MM.1S (cell line): Measurements from ENCODE around the gene VEGFB.

Source experiments
- DNase-seq: peaks from one replicate; pipeline ENCODE4 v3.0.0-alpha.2; 2015
- H2AFZ ChIP-seq: fragments of 300-600 bp; sonication (generic); 2 replicates; pipeline ENCODE4 v1.6.0; 2016; ENCODE audit warnings: antibody characterized with exemption, low read length
- H3F3A ChIP-seq: fragments of 300-600 bp; sonication (generic); 2 replicates; pipeline ENCODE4 v1.6.1; 2016; ENCODE audit warnings: mild to moderate bottlenecking, antibody characterized with exemption, low read length, moderate library complexity, mixed read lengths; ENCODE audit not compliant: insufficient read depth
- H3K27ac ChIP-seq: fragments of 300-600 bp; sonication (generic); 2 replicates; pipeline ENCODE4 v1.5.1; 2016; ENCODE audit warnings: mild to moderate bottlenecking, low read length
- H3K27me3 ChIP-seq: fragments of 300-600 bp; sonication (generic); replicated peaks from 2 replicates; pipeline ENCODE4 v1.6.0; 2016; ENCODE audit warnings: low read length; ENCODE audit not compliant: insufficient read depth
- H3K36me3 ChIP-seq: fragments of 300-600 bp; sonication (generic); replicated peaks from 2 replicates; pipeline ENCODE4 v1.6.1; 2016; ENCODE audit warnings: mild to moderate bottlenecking, low read length, mixed read lengths; ENCODE audit not compliant: insufficient read depth
- H3K4me1 ChIP-seq: fragments of 300-600 bp; sonication (generic); 2 replicates; pipeline ENCODE4 v1.6.1; 2016; ENCODE audit warnings: low read length, mixed read lengths
- H3K4me2 ChIP-seq: fragments of 300-600 bp; sonication (generic); 2 replicates; pipeline ENCODE4 v1.6.0; 2016; ENCODE audit warnings: low read depth, low read length
- H3K4me3 ChIP-seq: fragments of 300-600 bp; sonication (generic); 2 replicates; pipeline ENCODE4 v1.5.1; 2016; ENCODE audit warnings: low read length, mixed read lengths
- H3K79me2 ChIP-seq: fragments of 300-600 bp; sonication (generic); 2 replicates; pipeline ENCODE4 v1.6.1; 2016; ENCODE audit warnings: mixed run types, low read length, mixed read lengths
- H3K9ac ChIP-seq: fragments of 300-600 bp; sonication (generic); 2 replicates; pipeline ENCODE4 v1.6.1; 2016; ENCODE audit warnings: low read length, mixed read lengths
- H3K9me2 ChIP-seq: fragments of 300-600 bp; sonication (generic); replicated peaks from 2 replicates; pipeline ENCODE4 v1.6.1; 2016; ENCODE audit warnings: mild to moderate bottlenecking, low read length, mixed read lengths; ENCODE audit not compliant: insufficient read depth
- H3K9me3 ChIP-seq: fragments of 300-600 bp; sonication (generic); replicated peaks from 2 replicates; pipeline ENCODE4 v1.6.1; 2016; ENCODE audit warnings: mild to moderate bottlenecking, low read length, mixed read lengths; ENCODE audit not compliant: insufficient read depth
- H4K20me1 ChIP-seq: fragments of 300-600 bp; sonication (generic); 2 replicates; pipeline ENCODE4 v1.6.1; 2016; ENCODE audit warnings: mild to moderate bottlenecking, low read length, moderate library complexity, mixed read lengths; ENCODE audit not compliant: insufficient read depth
- CTCF ChIP-seq: fragments of 300-600 bp; sonication (generic); IDR thresholded peaks from 2 replicates; pipeline ENCODE4 v1.5.1; 2016; ENCODE audit warnings: antibody characterized with exemption, low read length, mixed read lengths
- EZH2 ChIP-seq: fragments of 300-600 bp; sonication (generic); optimal IDR thresholded peaks from 2 replicates; pipeline ENCODE3; 2017; ENCODE audit warnings: low read depth, mild to moderate bottlenecking, antibody characterized with exemption, low read length, mixed read lengths
- EZH2phosphoT487 ChIP-seq: fragments of 300-600 bp; sonication (generic); IDR thresholded peaks from 2 replicates; pipeline ENCODE4 v1.6.1; 2018; ENCODE audit warnings: antibody characterized with exemption, low read length

VEGFB gene

GRCh38 chr11:64219354-64219684, 15.1 kb upstream of the VEGFB start:
- DNase-seq, result no peak
- TF ChIP-seq EZH2 (no peak), CTCF (no peak), EZH2phosphoT487 (no peak)
- Histone ChIP-seq H3F3A (no peaks in the 10 kb centered on the region), H3K9ac (no peak overlapping the region), H3K27me3 (no peaks in the 10 kb centered on the region), H3K4me3 (no peak overlapping the region), H3K27ac (no peak overlapping the region), H4K20me1 (no peaks in the 10 kb centered on the region), H3K79me2 (no peaks in the 10 kb centered on the region), H3K4me2 (no peak overlapping the region), H2AFZ (no peak overlapping the region), H3K9me2 (no peaks in the 10 kb centered on the region), H3K4me1 (no peaks in the 10 kb centered on the region), H3K9me3 (no peaks in the 10 kb centered on the region), H3K36me3 (no peaks in the 10 kb centered on the region)

GRCh38 chr11:64219755-64220154, 14.6 kb upstream of the VEGFB start:
- Histone ChIP-seq H3K4me1 (no peaks in the 10 kb centered on the region), H3F3A (no peaks in the 10 kb centered on the region)

GRCh38 chr11:64220271-64220670, 14.1 kb upstream of the VEGFB start:
- no peak overlapping the region for H3K4me2 ChIP-seq
- H3K9ac ChIP-seq, result no peak overlapping the region
- no peaks in the 10 kb centered on the region for H3K9me3 ChIP-seq
- no peaks in the 10 kb centered on the region for H3F3A ChIP-seq
- no peak for TF ChIP-seq CTCF
- TF ChIP-seq EZH2phosphoT487, result no peak
- no peak for TF ChIP-seq EZH2
- H3K9me2 ChIP-seq, result no peaks in the 10 kb centered on the region
- DNase-seq, result no peak
- no peak overlapping the region for H3K4me3 ChIP-seq
- no peaks in the 10 kb centered on the region for H3K27me3 ChIP-seq
- H3K27ac ChIP-seq, result no peak overlapping the region
- H3K36me3 ChIP-seq, result no peaks in the 10 kb centered on the region
- no peak overlapping the region for H2AFZ ChIP-seq
- H3K79me2 ChIP-seq, result peaks cover 3% of the 10 kb centered on the region
- H3K4me1 ChIP-seq, result no peaks in the 10 kb centered on the region
- no peaks in the 10 kb centered on the region for H4K20me1 ChIP-seq

More at GRCh38 chr11:64219755-64220154, 14.6 kb upstream of the VEGFB start:
- Histone ChIP-seq H3K27me3 (no peaks in the 10 kb centered on the region), H4K20me1 (no peaks in the 10 kb centered on the region), H2AFZ (no peak overlapping the region), H3K79me2 (no peaks in the 10 kb centered on the region), H3K4me3 (no peak overlapping the region), H3K9me3 (no peaks in the 10 kb centered on the region), H3K4me2 (no peak overlapping the region), H3K9ac (no peak overlapping the region), H3K27ac (no peak overlapping the region), H3K36me3 (no peaks in the 10 kb centered on the region), H3K9me2 (no peaks in the 10 kb centered on the region)
- no peak for DNase-seq
- TF ChIP-seq EZH2 (no peak), EZH2phosphoT487 (no peak), CTCF (no peak)

- Histone ChIP-seq H3K27ac (no peak overlapping the region), H3K4me1 (no peaks in the 10 kb centered on the region), H3K27me3 (no peaks in the 10 kb centered on the region), H4K20me1 (no peaks in the 10 kb centered on the region), H3K9me3 (no peaks in the 10 kb centered on the region), H2AFZ (no peak overlapping the region), H3K9me2 (no peaks in the 10 kb centered on the region), H3K4me3 (no peak overlapping the region), H3K36me3 (no peaks in the 10 kb centered on the region), H3K9ac (no peak overlapping the region), H3K79me2 (peaks cover 9% of the 10 kb centered on the region), H3F3A (no peaks in the 10 kb centered on the region), H3K4me2 (no peak overlapping the region)
- DNase-seq, result no peak
- no peak for TF ChIP-seq EZH2phosphoT487
- TF ChIP-seq EZH2, result no peak
- no peak for TF ChIP-seq CTCF
Measured at GRCh38 chr11:64220798-64221197, 13.6 kb upstream of the VEGFB start.
